ENCODE measurements around the gene LRCH1.

- no peak for TF ChIP-seq POLR2A (IDR thresholded peaks at IDR 0.05)
- TF ChIP-seq CTCF (IDR thresholded peaks at IDR 0.05), result no peak
Measured at GRCh38 chr13:46778890-46779289, 225.9 kb downstream of the LRCH1 start.
